NCI-H2107 treated with DMSO at 0.1 percent for 48 hours (cell line): Measurements from ENCODE around the gene SGIP1.
"Not testable (repeated sequence)": the region's sequence is repeated elsewhere in the genome, so short reads cannot be mapped to it uniquely, and the experiment has no call there.

Experiments used
- DNase-seq: peaks from one replicate; lab custom pipeline; 2025; ENCODE audit not compliant: unreplicated experiment; lab: John Stamatoyannopoulos, UW

The SGIP1 gene

DNA sequence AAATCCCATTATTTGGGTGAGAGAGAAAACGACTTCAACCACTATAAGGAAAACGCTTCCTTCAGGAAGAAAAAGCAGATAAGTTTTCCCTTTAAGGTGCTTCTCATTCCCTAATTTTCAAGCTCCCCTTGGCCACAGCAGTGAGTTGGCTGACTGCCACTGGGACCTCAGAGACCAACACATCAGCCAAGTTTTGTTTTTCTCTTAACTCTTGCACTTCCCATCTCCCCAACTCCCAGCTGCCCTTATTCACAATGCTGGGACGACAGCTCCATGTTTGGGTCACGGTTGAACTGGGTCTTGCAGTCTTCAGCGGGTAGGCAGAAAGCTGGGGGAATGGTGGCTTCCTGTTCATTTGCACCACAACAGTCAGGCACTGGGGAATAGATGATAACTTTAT is 18.9 kb downstream of the SGIP1 start:
- DNase-seq: no peak

DNA sequence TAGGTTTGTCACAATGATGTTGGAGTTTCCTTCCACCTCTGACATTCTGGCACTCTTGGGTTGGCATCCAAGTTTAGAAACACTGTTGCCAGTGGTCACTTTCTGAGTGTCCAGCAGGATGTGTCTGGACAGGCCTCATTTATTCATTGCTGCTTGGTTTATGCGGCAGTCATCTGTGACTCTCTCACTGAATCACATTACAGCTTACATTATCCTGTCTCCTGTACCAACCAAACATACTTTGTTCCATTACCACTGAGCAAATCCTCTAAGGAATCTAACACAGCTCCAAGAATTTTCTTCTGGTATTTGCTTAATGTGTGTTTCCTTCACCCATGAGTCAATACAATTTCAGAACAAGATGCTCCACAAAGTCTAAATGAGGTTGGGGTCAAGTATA is 19.9 kb downstream of the SGIP1 start:
- no peak for DNase-seq

DNA sequence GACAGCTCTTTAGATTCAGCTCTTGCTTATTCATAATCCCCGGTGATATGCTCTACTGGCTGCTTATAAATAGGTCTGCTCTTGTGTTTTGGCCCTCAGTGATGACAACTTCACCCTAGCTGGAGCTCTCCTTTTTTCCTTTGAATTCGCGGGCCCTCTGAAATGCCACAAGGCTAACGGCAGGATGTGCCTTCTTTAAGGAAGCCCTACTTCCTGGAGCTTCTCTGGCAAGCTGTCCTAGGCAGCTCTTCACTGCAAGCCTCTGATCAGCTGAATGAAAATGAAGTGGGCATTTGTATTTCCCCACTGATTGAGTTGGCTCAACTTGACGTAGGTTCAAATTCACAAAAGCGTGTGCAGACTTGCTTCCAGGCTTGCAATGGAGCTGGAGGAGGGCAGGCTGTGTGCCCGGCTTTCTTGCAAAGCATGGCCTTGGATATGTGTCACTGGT is 22.2 kb downstream of the SGIP1 start:
- DNase-seq: peak; percentile 13

DNA sequence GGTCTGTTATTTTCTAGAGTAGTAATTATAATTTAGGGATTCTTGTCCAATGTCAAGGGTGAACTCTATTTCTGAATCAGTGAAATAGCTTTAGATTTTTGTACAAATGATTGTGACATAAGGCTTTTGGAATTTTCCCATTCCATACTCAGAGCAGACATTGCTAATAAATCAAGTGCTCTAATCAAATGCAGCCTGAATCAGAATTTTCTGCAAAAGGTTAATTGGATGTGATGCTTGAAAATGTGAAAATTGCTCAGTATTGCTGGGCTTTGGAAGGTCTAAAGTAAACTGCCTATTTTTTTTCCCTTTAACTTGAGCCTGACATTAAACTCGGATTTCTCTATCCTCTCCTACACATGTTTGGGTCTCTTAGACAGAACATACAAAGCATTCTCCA is 23.2 kb downstream of the SGIP1 start:
- DNase-seq: no peak

DNA sequence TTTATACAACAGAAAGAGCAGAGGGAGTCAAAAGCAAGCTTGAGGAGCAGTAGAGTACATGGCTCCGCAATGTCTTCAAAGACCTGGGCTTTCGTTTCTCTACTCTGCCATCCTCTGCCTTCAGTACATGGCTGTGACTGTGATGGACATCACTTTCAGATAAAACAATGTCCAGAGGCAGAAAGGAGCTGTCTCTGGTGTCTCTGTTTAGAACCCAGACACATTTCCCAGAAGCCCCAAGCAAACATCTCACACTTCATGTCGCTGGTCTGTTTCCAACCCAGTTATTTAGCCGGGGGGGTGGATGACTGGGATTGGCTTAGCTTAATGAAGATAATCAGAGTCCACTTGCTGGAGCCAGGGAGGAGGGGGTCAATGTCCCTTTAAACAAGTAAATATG is 25.6 kb downstream of the SGIP1 start:
- DNase-seq: no peak

DNA sequence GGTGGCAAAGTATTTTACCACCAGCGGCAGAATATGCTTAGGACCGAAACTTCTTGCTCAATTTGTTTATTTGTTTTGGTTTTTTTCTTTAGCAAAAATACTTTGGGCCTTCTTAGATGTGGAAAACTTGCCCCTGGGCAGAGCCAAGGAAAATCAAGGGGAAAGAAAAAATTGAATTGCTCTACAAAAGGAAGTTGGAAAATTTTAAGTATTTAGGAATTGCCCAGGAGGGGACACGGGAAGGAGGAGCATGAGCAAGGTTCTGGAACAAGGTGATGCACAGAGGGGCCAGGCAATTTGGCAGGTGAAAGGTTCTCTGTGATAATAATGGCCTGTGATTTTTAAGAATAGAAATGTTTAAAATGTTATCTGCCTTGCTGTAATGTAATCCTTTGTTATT is 28.6 kb downstream of the SGIP1 start:
- DNase-seq: no peak

DNA sequence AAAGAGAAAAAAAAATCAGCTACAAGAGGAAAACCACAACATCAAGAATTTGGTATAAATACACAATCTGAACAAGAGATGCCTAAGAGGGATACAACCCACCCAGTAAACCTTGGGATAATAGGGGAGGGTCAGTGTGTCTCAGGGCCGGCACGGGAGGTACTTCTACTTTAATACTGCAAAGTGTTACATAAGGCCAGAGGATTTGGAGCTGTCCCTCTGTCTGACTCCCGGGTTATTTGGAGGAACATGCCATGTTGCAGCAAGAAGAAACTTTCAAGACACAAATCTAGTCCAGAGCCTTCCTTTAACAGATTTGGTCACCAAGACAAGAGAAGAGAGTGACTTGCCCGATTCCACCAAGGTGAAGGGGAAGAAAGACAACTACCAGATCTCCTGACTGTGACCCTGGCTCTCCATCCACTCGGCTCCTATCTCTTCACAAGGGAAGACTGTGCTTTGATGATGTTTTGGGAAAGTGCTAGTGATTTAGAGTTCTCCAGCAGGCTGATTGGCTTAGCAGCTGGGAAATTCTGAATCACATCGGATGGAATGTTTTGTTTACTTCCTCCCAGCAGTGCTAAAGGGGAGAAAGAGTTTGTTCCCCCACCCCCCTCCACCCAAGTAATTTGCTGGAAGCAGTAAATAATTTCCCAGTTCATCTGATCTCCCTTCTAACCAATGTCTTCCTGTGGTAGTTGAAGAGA is 29.3 kb downstream of the SGIP1 start:
- DNase-seq: no peak

DNA sequence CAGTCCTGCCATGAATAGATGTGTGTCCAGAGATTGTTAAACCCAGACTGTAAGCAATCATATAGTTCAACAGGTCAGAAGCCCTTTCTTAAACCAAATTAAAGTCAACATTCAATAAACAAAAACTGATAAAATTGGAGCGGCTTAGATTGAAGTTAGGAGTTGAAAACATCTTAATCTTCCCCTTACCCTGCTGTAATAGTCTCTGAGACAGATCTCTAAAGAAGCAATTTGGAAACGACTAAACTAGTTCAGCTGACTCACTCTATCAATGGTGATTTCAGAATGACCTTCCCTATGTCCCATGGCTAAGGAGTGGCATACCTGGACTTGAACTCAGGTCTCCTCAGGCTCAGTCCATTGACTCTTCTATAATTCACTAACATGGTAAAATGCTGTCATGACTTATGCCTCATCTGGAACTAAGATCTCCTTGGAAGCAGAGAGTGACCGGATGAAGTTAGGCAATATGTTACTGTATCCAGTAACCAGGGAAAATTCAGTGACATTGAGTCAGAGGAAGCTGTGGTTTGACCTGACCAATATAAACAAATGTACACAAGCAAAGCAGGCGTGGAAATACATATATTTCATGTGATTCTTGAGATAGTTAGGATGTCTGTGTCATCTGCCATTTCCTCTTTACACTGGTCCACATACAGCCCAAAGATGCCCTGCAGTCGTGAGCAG is 30.1 kb downstream of the SGIP1 start:
- DNase-seq: no peak

DNA sequence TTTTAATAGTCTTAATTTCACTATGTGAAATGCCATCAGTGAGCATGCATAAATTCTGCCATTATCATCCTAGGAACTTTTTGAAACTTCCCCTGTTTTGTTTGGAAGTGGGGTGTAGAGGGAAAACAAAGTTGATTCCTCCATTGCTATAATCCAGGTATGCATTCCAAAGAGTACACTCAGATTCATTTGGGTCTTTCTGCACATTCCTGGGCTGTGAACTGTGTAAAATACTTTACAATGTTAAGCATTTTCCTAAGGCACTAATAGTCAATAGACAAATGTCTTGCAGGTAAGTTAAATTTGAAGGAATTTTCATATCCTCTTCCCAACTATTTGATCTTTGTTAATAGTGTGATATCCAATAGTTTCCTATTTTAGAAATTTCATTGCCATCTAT is 36.2 kb downstream of the SGIP1 start:
- no peak for DNase-seq

DNA sequence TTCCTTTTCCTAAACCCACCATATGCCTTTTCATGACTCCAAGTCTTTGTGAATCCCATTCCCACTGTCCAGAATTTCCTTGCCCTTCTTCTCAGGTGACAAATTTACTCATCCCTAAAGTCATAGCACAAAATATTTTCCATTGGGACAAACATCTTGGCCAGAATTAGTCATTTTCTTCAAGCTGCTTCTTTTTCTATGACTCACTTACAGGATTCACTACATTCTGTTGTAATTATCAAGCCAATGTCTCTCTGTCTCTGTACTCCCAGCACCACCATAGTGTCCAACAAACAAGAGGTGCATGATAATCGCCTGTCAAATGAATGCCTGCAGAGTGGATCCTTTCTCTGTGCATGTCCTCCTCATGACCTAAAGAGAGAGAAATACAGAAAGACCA is 37.8 kb downstream of the SGIP1 start:
- no peak for DNase-seq

DNA sequence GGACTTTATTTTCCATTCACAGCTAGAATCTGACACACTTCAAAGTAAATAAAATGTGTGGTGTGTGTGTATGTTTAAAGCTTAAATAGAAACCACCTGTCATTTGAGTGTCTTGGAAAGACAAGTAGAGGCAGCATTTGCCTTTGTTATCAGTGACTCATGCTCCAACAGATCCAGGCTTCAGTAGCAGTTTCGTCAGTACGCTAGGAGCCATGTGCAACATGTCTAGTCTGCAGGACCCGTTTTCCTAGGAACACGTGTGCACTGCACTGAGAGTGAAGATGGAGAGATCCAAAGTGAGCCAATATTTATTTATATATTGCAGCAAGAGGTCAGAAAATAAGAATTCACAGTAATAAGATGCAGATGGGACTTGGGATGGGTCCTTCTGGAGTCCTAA is 41.8 kb downstream of the SGIP1 start:
- DNase-seq: peak; percentile 87

DNA sequence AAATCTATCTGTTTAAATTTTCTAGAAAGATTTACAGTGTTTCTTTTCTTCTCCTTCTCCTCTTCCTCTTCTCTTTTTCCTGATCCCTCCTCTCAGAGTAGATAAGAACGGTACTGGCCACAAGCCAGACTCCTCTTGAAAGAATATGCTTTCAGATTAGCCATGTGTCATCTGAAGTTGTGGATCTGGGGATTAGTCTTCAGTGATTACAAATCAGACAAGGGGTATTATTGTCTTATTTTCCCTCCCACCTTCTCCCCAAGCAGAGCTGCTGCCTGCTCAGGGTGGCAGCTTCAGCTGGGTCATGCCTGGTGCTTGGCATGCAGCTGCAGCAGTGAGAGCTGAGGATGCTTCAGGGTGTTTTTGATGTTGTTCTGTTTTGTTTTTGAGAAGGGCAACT is 42.7 kb downstream of the SGIP1 start:
- peak; percentile 30 for DNase-seq

DNA sequence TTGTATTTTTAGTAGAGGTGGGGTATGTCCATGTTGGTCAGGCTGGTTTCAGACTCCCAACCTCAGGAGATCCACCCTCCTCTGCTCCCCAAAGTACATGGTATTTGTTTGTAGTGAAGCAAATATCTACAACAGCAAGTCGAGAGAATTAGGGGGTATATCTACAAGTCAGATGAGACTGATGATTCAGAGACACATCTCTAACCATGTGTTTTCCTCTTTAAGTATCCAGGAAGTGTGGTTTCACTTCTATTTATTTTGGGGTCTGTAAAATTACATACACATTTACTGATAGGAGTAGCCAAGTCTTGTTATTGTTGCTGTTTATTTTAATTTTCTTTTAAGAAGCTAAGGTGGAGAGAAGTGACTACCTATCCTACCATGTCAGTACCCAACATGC is 44.9 kb downstream of the SGIP1 start:
- no peak for DNase-seq

DNA sequence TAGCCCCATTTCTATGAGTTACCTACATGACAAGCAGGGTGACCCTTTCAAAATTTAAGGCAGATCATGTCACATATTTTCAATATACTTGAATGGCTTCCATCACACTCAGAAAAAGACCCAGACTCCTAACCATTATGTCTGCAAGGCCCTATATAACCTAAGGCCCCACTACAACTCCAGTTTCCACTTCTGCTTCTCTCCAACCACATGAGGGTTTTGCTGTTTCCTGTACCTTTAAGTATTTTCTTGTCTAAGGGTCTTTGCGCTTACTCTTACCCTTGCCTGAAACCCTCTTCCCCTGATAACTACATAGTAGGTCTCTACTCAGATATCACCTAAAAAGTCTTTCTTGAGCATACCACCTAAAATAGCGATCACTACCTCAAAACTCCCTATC is 46.1 kb downstream of the SGIP1 start:
- DNase-seq: no peak

DNA sequence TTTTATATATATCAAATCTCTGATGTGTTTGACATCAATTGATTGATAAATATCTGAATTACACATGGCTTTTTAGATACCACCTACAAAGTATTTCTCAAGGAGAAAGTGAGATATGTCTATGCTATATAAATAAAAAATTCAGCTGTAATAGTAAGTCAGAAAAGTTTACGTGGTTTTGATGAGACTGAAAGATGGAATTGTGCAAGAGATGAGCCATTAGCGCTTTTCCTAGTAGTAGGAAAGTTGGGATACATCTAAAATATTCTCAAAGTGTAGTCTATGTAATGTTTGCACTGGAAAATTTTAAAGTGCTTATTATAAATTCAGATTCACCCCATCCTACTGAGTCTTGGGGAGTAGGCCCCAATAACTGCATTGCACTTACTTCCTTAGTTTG is 49.1 kb downstream of the SGIP1 start:
- DNase-seq: no peak

DNA sequence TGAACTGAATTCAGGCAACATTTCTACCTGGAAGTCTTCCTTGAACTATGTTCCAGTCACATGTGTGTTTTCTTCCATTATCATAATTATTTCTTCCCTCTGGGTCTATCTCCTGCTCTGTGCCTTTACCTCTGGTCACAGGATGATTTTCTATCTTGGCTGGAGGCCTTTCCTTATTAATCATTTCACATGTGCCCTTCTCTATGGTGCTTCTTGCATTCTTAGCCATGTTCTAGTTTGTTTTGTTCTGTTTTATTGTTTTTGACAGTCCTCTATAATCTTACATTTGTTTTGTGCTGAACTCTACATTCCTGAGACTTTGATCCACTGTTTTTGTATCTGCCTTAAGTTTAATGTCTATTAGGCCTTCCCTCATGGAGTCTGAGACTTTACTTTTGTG is 51.0 kb downstream of the SGIP1 start:
- DNase-seq: no peak

DNA sequence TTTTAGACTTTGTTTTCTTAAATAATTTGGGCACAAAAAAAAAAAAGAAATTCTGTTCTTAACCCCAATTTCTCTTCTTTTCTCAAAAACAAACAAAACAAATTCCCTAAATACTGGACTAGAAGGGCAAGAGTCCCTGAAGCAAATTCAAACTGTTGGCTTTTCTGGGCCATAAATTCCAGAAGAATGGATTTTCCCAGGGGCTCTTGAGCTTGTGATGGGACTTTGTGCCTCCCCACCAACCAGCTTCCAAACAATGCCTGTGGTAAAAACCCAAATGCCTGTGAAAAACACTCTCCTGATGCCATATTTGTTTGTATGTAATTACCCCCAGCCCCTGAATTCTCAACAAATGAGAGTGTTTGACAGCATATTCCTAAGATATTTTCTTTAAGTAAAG is 55.4 kb downstream of the SGIP1 start:
- no peak for DNase-seq

DNA sequence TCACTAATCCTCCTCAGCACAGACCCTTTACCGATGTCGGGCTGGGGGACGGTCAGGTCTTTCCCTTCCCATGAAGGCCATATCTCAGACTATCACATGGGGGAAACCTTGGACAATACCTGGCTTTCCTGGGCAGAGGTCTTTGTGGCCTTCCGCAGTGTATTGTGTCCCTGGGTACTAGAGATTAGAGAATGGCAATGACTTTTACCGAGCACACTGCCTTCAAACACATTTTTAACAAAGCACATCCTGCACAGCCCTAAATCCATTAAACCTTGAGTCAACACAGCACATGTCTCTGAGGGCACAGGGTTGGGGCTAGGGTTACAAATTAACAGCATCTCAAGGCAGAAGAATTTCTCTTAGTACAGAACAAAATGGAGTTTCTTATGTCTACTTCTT is 58.2 kb downstream of the SGIP1 start:
- DNase-seq: not testable (repeated sequence)

DNA sequence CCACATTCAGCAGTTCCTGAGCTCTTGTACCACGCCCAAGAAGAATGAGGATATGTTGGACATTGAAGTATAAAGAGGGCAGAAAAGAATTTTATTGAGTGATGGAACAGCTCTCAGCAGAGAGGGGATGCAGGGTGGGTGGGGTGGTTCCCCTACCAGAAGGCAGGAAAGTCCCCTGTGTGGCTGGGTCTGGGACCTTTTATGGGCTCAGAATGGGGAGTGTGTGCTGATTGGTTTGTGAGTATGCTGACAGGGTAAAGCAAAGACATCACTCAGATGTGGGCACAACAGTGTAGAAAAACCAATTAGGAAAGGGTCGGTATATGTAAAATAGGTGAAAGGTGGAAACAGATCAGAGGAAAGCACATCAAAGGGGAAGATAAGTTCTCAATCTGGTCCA is 62.2 kb downstream of the SGIP1 start:
- no peak for DNase-seq

DNA sequence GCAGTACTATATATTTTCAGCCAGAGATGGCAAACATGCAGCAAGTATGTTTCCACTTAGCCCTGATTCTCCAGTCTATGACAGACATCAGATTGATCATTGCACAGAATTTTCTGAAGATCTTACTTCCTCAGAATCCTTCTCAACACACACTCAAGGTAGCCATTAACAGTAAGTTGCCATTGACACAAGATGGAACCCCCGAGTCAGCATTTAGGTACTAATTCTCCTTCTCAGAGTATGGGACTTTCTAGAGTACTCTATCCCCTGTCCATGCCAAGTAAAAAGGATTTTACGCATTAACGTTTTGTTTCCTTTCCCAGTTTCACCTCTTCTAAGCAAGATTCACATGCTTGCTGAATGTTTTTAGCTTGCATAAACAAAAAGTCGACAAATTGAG is 63.5 kb downstream of the SGIP1 start:
- DNase-seq: no peak

DNA sequence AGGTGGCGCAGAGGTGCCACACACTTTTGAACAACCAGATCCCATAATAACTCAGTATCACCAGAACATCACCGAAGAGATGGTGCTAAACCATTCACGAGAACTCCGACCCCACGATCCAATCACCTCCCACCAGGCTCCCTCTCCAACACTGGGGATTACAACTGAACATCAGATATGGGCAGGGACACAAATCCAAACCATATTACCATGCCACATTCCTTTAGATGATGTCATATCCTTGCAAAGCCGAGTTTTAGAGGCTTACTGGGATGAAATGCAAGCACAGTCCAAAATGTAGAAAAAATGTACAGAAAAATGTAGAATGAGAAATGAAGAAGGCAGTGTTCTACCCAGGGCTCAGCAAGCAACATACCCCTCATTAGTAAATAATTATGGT is 64.7 kb downstream of the SGIP1 start:
- no peak for DNase-seq

DNA sequence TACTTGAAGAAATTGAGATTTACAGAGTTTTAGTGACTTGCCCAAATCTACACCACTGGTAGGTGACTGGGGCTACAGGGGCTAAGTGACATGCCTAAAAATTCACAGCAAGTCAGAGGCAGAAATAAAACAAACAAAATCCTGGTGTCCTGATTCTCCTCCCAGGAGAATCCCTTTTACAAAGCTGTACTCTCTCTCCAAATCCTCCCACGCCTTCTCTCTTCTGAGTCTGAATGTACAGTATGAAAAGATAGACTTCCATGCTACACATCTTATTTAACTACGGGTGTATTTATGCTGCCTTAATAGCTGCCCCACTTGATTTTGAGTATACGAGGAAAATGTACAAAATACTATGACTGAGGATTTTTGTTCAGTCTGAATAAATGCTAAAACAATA is 65.4 kb downstream of the SGIP1 start:
- no peak for DNase-seq
